Smooth muscle cell (in vitro differentiated cells): ENCODE results near the gene STK17A. TPM values are rescaled to one million over a fixed set of nuclear protein-coding genes. Genes with fewer than 3 reads are reported as not detected.

Experiments
- DNase-seq: peaks from one replicate; lab custom pipeline; 2025; ENCODE audit not compliant: unreplicated experiment; lab: John Stamatoyannopoulos, UW
- H2AFZ ChIP-seq: fragments of 200-600 bp; sonication (generic); 2 replicates; pipeline ENCODE4 v1.6.0; 2016; ENCODE audit warnings: antibody characterized with exemption, low read depth, mild to moderate bottlenecking
- H3F3A ChIP-seq: fragments of 200-600 bp; sonication (generic); 2 replicates; pipeline ENCODE4 v1.6.0; 2017; ENCODE audit warnings: antibody characterized with exemption, low read depth
- H3K27ac ChIP-seq: fragments of 200-600 bp; sonication (generic); 2 replicates; pipeline ENCODE4 v1.5.1; 2016; ENCODE audit warnings: low read depth, mild to moderate bottlenecking
- H3K27me3 ChIP-seq: fragments of 200-600 bp; sonication (generic); 2 replicates; pipeline ENCODE4 v1.6.1; 2016; ENCODE audit warnings: low read depth, mild to moderate bottlenecking
- H3K36me3 ChIP-seq: fragments of 200-600 bp; sonication (generic); 2 replicates; pipeline ENCODE4 v1.5.1; 2016; ENCODE audit warnings: low read depth
- H3K4me1 ChIP-seq: fragments of 200-600 bp; sonication (generic); 2 replicates; pipeline ENCODE4 v1.5.1; 2016; ENCODE audit warnings: low read depth
- H3K4me2 ChIP-seq: fragments of 200-600 bp; sonication (generic); 2 replicates; pipeline ENCODE4 v1.6.0; 2016; ENCODE audit warnings: mild to moderate bottlenecking
- H3K4me3 ChIP-seq: fragments of 200-600 bp; sonication (generic); 2 replicates; pipeline ENCODE4 v1.5.1; 2016; ENCODE audit warnings: mild to moderate bottlenecking
- H3K79me2 ChIP-seq: fragments of 200-600 bp; sonication (generic); 2 replicates; pipeline ENCODE4 v1.6.0; 2016; ENCODE audit warnings: low read depth, mild to moderate bottlenecking
- H3K9ac ChIP-seq: fragments of 200-600 bp; sonication (generic); 2 replicates; pipeline ENCODE4 v1.6.0; 2016; ENCODE audit warnings: low read depth
- H3K9me3 ChIP-seq: fragments of 200-600 bp; sonication (generic); replicated peaks from 2 replicates; pipeline ENCODE4 v1.5.1; 2016; ENCODE audit warnings: low read depth
- H4K20me1 ChIP-seq: fragments of 200-600 bp; sonication (generic); 2 replicates; pipeline ENCODE4 v1.6.0; 2016; ENCODE audit warnings: low read depth
- CTCF ChIP-seq: fragments of 200-600 bp; sonication (generic); IDR thresholded peaks from 2 replicates; pipeline ENCODE4 v1.5.1; 2017; ENCODE audit warnings: borderline replicate concordance, mild to moderate bottlenecking, antibody characterized with exemption; ENCODE audit not compliant: insufficient read depth, poor library complexity, severe bottlenecking
- WGBS: methylation state at CpG from one replicate; pipeline ENCODE4 v1.1.7; 2016; ENCODE audit warnings: low lambda C conversion rate; 5-methylcytosine and 5-hydroxymethylcytosine counted together
- polyA plus RNA-seq: library from polyadenylated mRNA; unstranded; fragments of >200 nt; fragmentation: Nextera tagmentation; extraction: Ambion mirVana; gene quantifications from 2 replicates; pipeline ENCODE4 v1.2.1, GENCODE V29; 2016
- total RNA-seq: library from RNA; depleted of rRNA; stranded (reverse); fragments of >200 nt; gene quantifications from 2 replicates; pipeline ENCODE4 v1.2.3, GENCODE V29; 2014

STK17A gene
- total and polyA plus RNA-seq, 2 experiments from 2014 or later = 21.0 to 28.2 TPM

GRCh38 chr7:43628431-43628830, 45.5 kb downstream of the STK17A start:
- no peaks in the 10 kb centered on the region for H3K79me2 ChIP-seq
- no peak for TF ChIP-seq CTCF

GRCh38 chr7:43629857-43630256, 46.9 kb downstream of the STK17A start:
- Histone ChIP-seq H3K4me3 (no peak overlapping the region), H4K20me1 (no peaks in the 10 kb centered on the region), H3F3A (no peaks in the 10 kb centered on the region), H3K36me3 (peaks cover 7% of the 10 kb centered on the region), H3K27me3 (no peaks in the 10 kb centered on the region), H3K9ac (no peak overlapping the region), H3K4me2 (no peak overlapping the region), H2AFZ (no peak overlapping the region), H3K27ac (no peak overlapping the region), H3K9me3 (no peaks in the 10 kb centered on the region), H3K79me2 (no peaks in the 10 kb centered on the region), H3K4me1 (no peaks in the 10 kb centered on the region)
- TF ChIP-seq CTCF = no peak
- WGBS = 92% methylated on average over 6 of the region's 6 CpGs
- no peak for DNase-seq

More at GRCh38 chr7:43628431-43628830, 45.5 kb downstream of the STK17A start:
- Histone ChIP-seq H3F3A (no peaks in the 10 kb centered on the region), H3K9me3 (no peaks in the 10 kb centered on the region), H3K27ac (no peak overlapping the region), H3K4me2 (no peak overlapping the region), H3K36me3 (peaks cover 7% of the 10 kb centered on the region), H3K4me1 (no peaks in the 10 kb centered on the region), H4K20me1 (no peaks in the 10 kb centered on the region), H3K27me3 (no peaks in the 10 kb centered on the region), H3K9ac (no peak overlapping the region), H2AFZ (no peak overlapping the region), H3K4me3 (no peak overlapping the region)
- 100% methylated on average over 2 of the region's 2 CpGs for WGBS
- DNase-seq = no peak

- Histone ChIP-seq H3K79me2 (no peaks in the 10 kb centered on the region), H3K9ac (no peak overlapping the region), H4K20me1 (no peaks in the 10 kb centered on the region), H3K36me3 (peaks cover 8% of the 10 kb centered on the region), H2AFZ (no peak overlapping the region), H3K4me1 (no peaks in the 10 kb centered on the region), H3K9me3 (no peaks in the 10 kb centered on the region), H3F3A (no peaks in the 10 kb centered on the region), H3K27me3 (no peaks in the 10 kb centered on the region), H3K27ac (no peak overlapping the region), H3K4me3 (no peak overlapping the region), H3K4me2 (no peak overlapping the region)
- no peak for TF ChIP-seq CTCF
- DNase-seq = no peak
- 97% methylated on average over 3 of the region's 3 CpGs for WGBS
Observed at GRCh38 chr7:43630482-43630881, 47.6 kb downstream of the STK17A start.

- Histone ChIP-seq H3K9me3 (no peaks in the 10 kb centered on the region), H3K27me3 (no peaks in the 10 kb centered on the region), H2AFZ (no peak overlapping the region), H3K9ac (no peak overlapping the region), H3K4me2 (no peak overlapping the region), H3F3A (no peaks in the 10 kb centered on the region), H4K20me1 (no peaks in the 10 kb centered on the region), H3K27ac (no peak overlapping the region), H3K4me1 (no peaks in the 10 kb centered on the region), H3K36me3 (peaks cover 8% of the 10 kb centered on the region), H3K4me3 (no peak overlapping the region), H3K79me2 (no peaks in the 10 kb centered on the region)
- DNase-seq = no peak
- TF ChIP-seq CTCF = no peak
- WGBS = 94% methylated on average over 2 of the region's 2 CpGs
Observed at GRCh38 chr7:43631559-43631958, 48.7 kb downstream of the STK17A start.
